Keratinocyte (primary cell): ENCODE data around the gene PSMA8. TPM values are rescaled to one million over a fixed set of nuclear protein-coding genes. Genes with fewer than 3 reads are reported as not detected.
"Not testable (repeated sequence)": the region's sequence is repeated elsewhere in the genome, so short reads cannot be mapped to it uniquely, and the experiment has no call there.

Experiments used
- DNase-seq: peaks from one replicate; pipeline ENCODE4 v3.0.0-alpha.2; 2011; ENCODE audit warnings: low read depth, missing footprints, low spot score
- FAIRE-seq: peaks from 2 replicates; lab custom pipeline; 2011; peaks lifted over from hg19 to GRCh38; lab: Jason Lieb, UNC
- H2AFZ ChIP-seq: 2 replicates; pipeline ENCODE4 v1.6.0; 2012; ENCODE audit warnings: low read length, control low read depth, inconsistent platforms; ENCODE audit not compliant: control insufficient read depth
- H3K27ac ChIP-seq: 2 replicates; pipeline ENCODE4 v1.5.1; 2011; ENCODE audit warnings: low read length; ENCODE audit not compliant: control insufficient read depth, insufficient read depth
- H3K27me3 ChIP-seq: 3 replicates; pipeline ENCODE4 v1.6.0; 2011; ENCODE audit warnings: low read length; ENCODE audit not compliant: control insufficient read depth, insufficient read depth; ENCODE audit errors: extremely low read depth
- H3K36me3 ChIP-seq, 2 experiments: 2 replicates in 1 of 2; 3 replicates in 1 of 2; pipeline ENCODE4 v1.5.1; 2011; ENCODE audit warnings: low read length in 2 of 2, mild to moderate bottlenecking in 1 of 2; ENCODE audit not compliant: control insufficient read depth in 2 of 2, insufficient read depth in 2 of 2; ENCODE audit errors: extremely low read depth in 1 of 2
- H3K4me1 ChIP-seq: 3 replicates; pipeline ENCODE4 v1.5.1; 2011; ENCODE audit warnings: low read length; ENCODE audit not compliant: control insufficient read depth, insufficient read depth; ENCODE audit errors: extremely low read depth
- H3K4me2 ChIP-seq: 3 replicates; pipeline ENCODE4 v1.6.0; 2011; ENCODE audit warnings: low read depth, low read length; ENCODE audit not compliant: control insufficient read depth, insufficient read depth; ENCODE audit errors: extremely low read depth
- H3K4me3 ChIP-seq, 3 experiments: fragments of 200-600 bp in 1 of 3; sonication (generic) in 1 of 3; 2 replicates in 2 of 3; 3 replicates in 1 of 3; pipeline ENCODE4 v1.5.1; 2011 to 2016; ENCODE audit warnings: low read length in 3 of 3, mild to moderate bottlenecking in 3 of 3, control low read depth in 2 of 3, inconsistent platforms in 1 of 3, low read depth in 1 of 3, mixed read lengths in 1 of 3, mixed run types in 1 of 3, moderate library complexity in 1 of 3; ENCODE audit not compliant: control insufficient read depth in 2 of 3, insufficient read depth in 2 of 3; ENCODE audit errors: extremely low read depth in 1 of 3
- H3K79me2 ChIP-seq: 2 replicates; pipeline ENCODE4 v1.6.0; 2012; ENCODE audit warnings: low read length; ENCODE audit not compliant: control insufficient read depth, insufficient read depth
- H3K9ac ChIP-seq: 3 replicates; pipeline ENCODE4 v1.6.0; 2011; ENCODE audit warnings: low read length; ENCODE audit not compliant: control insufficient read depth, insufficient read depth; ENCODE audit errors: extremely low read depth
- H3K9me1 ChIP-seq: 3 replicates; pipeline ENCODE4 v1.6.0; 2011; ENCODE audit warnings: low read length; ENCODE audit not compliant: control insufficient read depth, insufficient read depth; ENCODE audit errors: extremely low read depth
- H3K9me3 ChIP-seq: 2 replicates; pipeline ENCODE4 v1.5.1; 2012; ENCODE audit warnings: low read depth, low read length; ENCODE audit not compliant: control insufficient read depth
- H4K20me1 ChIP-seq: 3 replicates; pipeline ENCODE4 v1.6.0; 2011; ENCODE audit warnings: low read length; ENCODE audit not compliant: control insufficient read depth, insufficient read depth; ENCODE audit errors: extremely low read depth
- EZH2 ChIP-seq: IDR thresholded peaks from one replicate; pipeline ENCODE4 v1.6.1; 2012; ENCODE audit warnings: inconsistent platforms, mild to moderate bottlenecking, low read length, moderate library complexity
- dilution Hi-C: fragments of 300-500 bp; cut with MboI; formaldehyde crosslinking; loops from one replicate; pipeline ENCODE4 v1.7.0; 2020; ENCODE audit warnings: low sequenced_read_pairs; ENCODE audit not compliant: extremely low pct_ligation_motif_present
- polyA plus RNA-seq, 5 experiments: library from polyadenylated mRNA; depleted of rRNA in 3 of 5; stranded (reverse) in 3 of 5; stranded (forward) in 1 of 5; unstranded in 1 of 5; fragments of >200 nt; gene quantifications; 1 replicate in 1 of 5; 2 replicates in 3 of 5; 3 replicates in 1 of 5; pipeline versions ENCODE4 v1.2.1 to v1.2.3, GENCODE V29; 2011 to 2012; ENCODE audit warnings: missing spikeins in 2 of 5, low read depth in 1 of 5, low replicate concordance in 1 of 5
- TF ChIP-seq, protein P1 (sequence below), 3 experiments: IDR thresholded peaks in 1 of 3; conservative IDR thresholded peaks in 1 of 3; optimal IDR thresholded peaks in 1 of 3; 2 replicates in 2 of 3; 3 replicates in 1 of 3; pipeline versions ENCODE3 to v1.5.1; 2011; ENCODE audit warnings: low read length in 3 of 3, mild to moderate bottlenecking in 3 of 3, moderate library complexity in 2 of 3, control low read depth in 1 of 3, inconsistent platforms in 1 of 3; ENCODE audit not compliant: insufficient read depth in 2 of 3; ENCODE audit errors: extremely low read depth in 1 of 3

The PSMA8 gene
- polyA plus RNA-seq, 1 donor (not counting 4 experiments of a cell fraction or from before 2014, with no cell fraction given), result not detected

DNA sequence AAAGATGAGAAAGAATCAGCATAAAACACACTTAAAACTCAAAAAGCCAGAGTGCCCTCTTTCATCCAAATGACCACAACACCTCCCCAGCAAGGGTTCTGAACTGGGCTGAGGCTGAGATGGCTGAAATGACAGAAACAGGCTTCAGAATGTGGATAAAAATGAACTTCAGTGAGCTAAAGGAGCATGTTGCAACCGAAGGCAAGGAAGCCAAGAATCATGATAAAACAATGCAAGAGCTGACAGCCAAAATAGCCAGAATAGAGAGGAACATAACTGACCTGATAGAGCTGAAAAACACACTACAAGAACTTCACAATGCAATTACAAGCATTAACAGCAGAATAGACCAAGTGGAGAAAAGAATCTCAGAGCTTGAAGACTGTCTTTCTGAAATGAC is 12.2 kb upstream of the PSMA8 start:
- H3K9ac ChIP-seq, result no peak overlapping the region
- H3K27ac ChIP-seq, result no peak overlapping the region
- H3K4me2 ChIP-seq, result no peak overlapping the region
- dilution Hi-C loops, result no loop called here
- no peaks in the 10 kb centered on the region for H3K79me2 ChIP-seq
- H3K9me1 ChIP-seq, result no peaks in the 10 kb centered on the region
- H3K9me3 ChIP-seq, result no peaks in the 10 kb centered on the region
- TF ChIP-seq, protein P1, sequence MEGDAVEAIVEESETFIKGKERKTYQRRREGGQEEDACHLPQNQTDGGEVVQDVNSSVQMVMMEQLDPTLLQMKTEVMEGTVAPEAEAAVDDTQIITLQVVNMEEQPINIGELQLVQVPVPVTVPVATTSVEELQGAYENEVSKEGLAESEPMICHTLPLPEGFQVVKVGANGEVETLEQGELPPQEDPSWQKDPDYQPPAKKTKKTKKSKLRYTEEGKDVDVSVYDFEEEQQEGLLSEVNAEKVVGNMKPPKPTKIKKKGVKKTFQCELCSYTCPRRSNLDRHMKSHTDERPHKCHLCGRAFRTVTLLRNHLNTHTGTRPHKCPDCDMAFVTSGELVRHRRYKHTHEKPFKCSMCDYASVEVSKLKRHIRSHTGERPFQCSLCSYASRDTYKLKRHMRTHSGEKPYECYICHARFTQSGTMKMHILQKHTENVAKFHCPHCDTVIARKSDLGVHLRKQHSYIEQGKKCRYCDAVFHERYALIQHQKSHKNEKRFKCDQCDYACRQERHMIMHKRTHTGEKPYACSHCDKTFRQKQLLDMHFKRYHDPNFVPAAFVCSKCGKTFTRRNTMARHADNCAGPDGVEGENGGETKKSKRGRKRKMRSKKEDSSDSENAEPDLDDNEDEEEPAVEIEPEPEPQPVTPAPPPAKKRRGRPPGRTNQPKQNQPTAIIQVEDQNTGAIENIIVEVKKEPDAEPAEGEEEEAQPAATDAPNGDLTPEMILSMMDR (optimal IDR thresholded peaks at IDR 0.05 in 1 of 3, IDR thresholded peaks at IDR 0.05 in 1 of 3, conservative IDR thresholded peaks at IDR 0.05 in 1 of 3; ENCODE audit: extremely low read depth in 1 of 3, insufficient read depth in 2 of 3, low read length in 3 of 3), result no peak
- TF ChIP-seq EZH2, result no peak
- H4K20me1 ChIP-seq, result no peaks in the 10 kb centered on the region
- no peak overlapping the region for H3K4me3 ChIP-seq
- H3K36me3 ChIP-seq, result no peaks in the 10 kb centered on the region
- no peaks in the 10 kb centered on the region for H3K4me1 ChIP-seq
- DNase-seq (no peak), FAIRE-seq (no peak)
- H2AFZ ChIP-seq, result no peak overlapping the region
- no peaks in the 10 kb centered on the region for H3K27me3 ChIP-seq

DNA sequence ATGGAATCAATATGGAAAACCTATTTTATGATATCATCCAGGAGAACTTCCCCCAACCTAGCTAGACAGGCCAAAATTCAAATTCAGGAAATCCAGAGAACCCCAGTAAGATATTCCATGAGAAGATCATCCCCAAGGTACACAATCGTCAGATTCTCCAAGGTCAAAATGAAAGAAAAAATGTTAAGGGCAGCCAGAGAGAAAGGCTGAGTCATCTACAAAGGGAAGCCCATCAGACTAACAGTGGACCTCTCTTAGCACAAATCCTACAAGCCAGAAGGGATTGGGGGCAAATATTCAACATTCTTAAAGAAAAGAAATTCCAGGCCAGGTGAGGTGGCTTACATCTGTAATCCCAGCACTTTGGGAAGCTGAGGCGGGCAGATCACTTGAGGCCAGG is 11.7 kb upstream of the PSMA8 start:
- H3K9me3 ChIP-seq, FAIRE-seq, H3K4me1 ChIP-seq, H2AFZ ChIP-seq, H3K9ac ChIP-seq, H4K20me1 ChIP-seq, dilution Hi-C loops, DNase-seq, H3K4me3 ChIP-seq, H3K27me3 ChIP-seq, H3K4me2 ChIP-seq, H3K36me3 ChIP-seq, H3K79me2 ChIP-seq, H3K27ac ChIP-seq, H3K9me1 ChIP-seq: not testable (repeated sequence)

DNA sequence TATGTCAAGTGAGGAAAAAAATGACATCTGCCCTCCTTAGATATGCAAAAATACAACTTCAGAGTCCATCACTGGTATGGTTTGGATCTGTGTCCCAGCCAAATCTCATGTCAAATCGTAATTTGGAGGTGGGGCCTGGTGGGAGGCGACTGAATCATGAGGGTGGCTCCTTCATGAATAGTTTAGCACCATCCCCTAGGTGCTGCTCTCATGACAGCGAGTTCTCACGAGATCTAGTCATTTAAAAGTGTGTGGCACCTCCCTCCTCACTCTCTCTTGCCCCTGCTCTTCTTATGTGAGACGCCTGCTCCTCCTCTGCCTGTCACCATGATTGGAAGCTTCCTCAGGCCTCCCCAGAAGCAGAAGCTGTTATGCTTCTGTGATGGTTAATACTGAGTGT is 5.9 kb upstream of the PSMA8 start:
- no peak for TF ChIP-seq EZH2
- TF ChIP-seq, protein P1 (optimal IDR thresholded peaks at IDR 0.05 in 1 of 3, IDR thresholded peaks at IDR 0.05 in 1 of 3, conservative IDR thresholded peaks at IDR 0.05 in 1 of 3; ENCODE audit: extremely low read depth in 1 of 3, insufficient read depth in 2 of 3, low read length in 3 of 3), result no peak
- Histone ChIP-seq H3K27me3 (no peaks in the 10 kb centered on the region), H3K4me1 (no peaks in the 10 kb centered on the region), H3K9me3 (no peaks in the 10 kb centered on the region), H3K4me2 (no peak overlapping the region), H2AFZ (no peak overlapping the region), H3K9ac (no peak overlapping the region), H3K36me3 (no peaks in the 10 kb centered on the region), H3K9me1 (no peaks in the 10 kb centered on the region), H4K20me1 (no peaks in the 10 kb centered on the region), H3K4me3 (no peak overlapping the region), H3K27ac (no peak overlapping the region), H3K79me2 (no peaks in the 10 kb centered on the region)
- DNase-seq (no peak), FAIRE-seq (no peak)
- dilution Hi-C loops, result no loop called here

DNA sequence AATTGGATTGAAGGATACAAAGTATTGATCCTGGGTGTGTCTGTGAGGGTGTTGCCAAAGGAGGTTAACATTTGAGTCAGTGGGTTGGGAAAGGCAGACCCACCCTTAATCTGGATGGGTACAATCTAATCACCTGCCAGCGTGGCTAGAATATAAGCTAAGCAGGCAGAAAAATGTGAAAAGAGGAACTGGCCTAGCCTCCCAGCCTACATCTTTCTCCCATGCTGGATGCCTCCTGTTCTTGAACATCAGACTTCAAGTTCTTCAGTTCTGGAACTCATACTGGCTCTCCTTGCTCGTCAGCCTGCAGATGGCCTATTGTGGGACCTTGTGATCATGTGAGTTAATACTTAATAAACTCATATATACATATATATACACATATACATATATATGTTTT is 5.5 kb upstream of the PSMA8 start:
- H3K36me3 ChIP-seq, H3K9ac ChIP-seq, H3K4me2 ChIP-seq, H3K79me2 ChIP-seq, H4K20me1 ChIP-seq, H3K4me1 ChIP-seq, FAIRE-seq, H3K9me3 ChIP-seq, H3K9me1 ChIP-seq, H3K4me3 ChIP-seq, H3K27me3 ChIP-seq, DNase-seq, H2AFZ ChIP-seq, H3K27ac ChIP-seq, dilution Hi-C loops: not testable (repeated sequence)
